NB4 (cell line): ENCODE results near the gene CES3.
"Not testable (repeated sequence)": the region's sequence is repeated elsewhere in the genome, so short reads cannot be mapped to it uniquely, and the experiment has no call there.

Source experiments
- DNase-seq: peaks from one replicate; pipeline ENCODE4 v3.0.0; 2010; ENCODE audit warnings: low read depth
- H3K4me3 ChIP-seq: one replicate; pipeline ENCODE4 v1.5.1; 2011; ENCODE audit warnings: mild to moderate bottlenecking, low read depth, low read length, moderate library complexity
- MYC ChIP-seq: IDR thresholded peaks from 2 replicates; pipeline ENCODE4 v1.6.1; 2011; ENCODE audit warnings: low read depth, low read length
- POLR2A ChIP-seq: IDR thresholded peaks from 2 replicates; pipeline ENCODE4 v1.6.1; 2011; ENCODE audit warnings: mild to moderate bottlenecking; ENCODE audit not compliant: insufficient read length; ENCODE audit errors: extremely low read depth
- TF ChIP-seq, protein P1 (sequence below): IDR thresholded peaks from one replicate; pipeline ENCODE4 v1.5.1; 2012; ENCODE audit warnings: low read depth, low read length
- TF ChIP-seq, protein P2 (sequence below): IDR thresholded peaks from 2 replicates; pipeline ENCODE4 v1.6.1; 2011; ENCODE audit warnings: low read depth, low read length

CES3 gene

DNA sequence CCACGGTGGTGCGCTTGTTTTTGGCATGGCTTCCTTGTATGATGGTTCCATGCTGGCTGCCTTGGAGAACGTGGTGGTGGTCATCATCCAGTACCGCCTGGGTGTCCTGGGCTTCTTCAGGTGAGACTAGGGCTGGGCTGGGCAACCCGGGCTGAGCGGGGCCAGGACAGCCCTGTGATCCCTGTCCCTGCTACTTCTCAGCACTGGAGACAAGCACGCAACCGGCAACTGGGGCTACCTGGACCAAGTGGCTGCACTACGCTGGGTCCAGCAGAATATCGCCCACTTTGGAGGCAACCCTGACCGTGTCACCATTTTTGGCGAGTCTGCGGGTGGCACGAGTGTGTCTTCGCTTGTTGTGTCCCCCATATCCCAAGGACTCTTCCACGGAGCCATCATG lies 20.8 kb upstream of the CES3 start:
- H3K4me3 ChIP-seq: no peak overlapping the region
- DNase-seq: no peak
- TF ChIP-seq MYC (no peak), POLR2A (no peak)
- TF ChIP-seq, protein P1, sequence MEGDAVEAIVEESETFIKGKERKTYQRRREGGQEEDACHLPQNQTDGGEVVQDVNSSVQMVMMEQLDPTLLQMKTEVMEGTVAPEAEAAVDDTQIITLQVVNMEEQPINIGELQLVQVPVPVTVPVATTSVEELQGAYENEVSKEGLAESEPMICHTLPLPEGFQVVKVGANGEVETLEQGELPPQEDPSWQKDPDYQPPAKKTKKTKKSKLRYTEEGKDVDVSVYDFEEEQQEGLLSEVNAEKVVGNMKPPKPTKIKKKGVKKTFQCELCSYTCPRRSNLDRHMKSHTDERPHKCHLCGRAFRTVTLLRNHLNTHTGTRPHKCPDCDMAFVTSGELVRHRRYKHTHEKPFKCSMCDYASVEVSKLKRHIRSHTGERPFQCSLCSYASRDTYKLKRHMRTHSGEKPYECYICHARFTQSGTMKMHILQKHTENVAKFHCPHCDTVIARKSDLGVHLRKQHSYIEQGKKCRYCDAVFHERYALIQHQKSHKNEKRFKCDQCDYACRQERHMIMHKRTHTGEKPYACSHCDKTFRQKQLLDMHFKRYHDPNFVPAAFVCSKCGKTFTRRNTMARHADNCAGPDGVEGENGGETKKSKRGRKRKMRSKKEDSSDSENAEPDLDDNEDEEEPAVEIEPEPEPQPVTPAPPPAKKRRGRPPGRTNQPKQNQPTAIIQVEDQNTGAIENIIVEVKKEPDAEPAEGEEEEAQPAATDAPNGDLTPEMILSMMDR: no peak
- TF ChIP-seq, protein P2, sequence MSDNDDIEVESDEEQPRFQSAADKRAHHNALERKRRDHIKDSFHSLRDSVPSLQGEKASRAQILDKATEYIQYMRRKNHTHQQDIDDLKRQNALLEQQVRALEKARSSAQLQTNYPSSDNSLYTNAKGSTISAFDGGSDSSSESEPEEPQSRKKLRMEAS: no peak

GRCh38 chr16:66942981-66943380 lies 18.1 kb upstream of the CES3 start:
- TF ChIP-seq, protein P1: no peak
- TF ChIP-seq MYC: no peak
- no peak for TF ChIP-seq POLR2A
- H3K4me3 ChIP-seq: no peak overlapping the region
- DNase-seq: no peak

DNA sequence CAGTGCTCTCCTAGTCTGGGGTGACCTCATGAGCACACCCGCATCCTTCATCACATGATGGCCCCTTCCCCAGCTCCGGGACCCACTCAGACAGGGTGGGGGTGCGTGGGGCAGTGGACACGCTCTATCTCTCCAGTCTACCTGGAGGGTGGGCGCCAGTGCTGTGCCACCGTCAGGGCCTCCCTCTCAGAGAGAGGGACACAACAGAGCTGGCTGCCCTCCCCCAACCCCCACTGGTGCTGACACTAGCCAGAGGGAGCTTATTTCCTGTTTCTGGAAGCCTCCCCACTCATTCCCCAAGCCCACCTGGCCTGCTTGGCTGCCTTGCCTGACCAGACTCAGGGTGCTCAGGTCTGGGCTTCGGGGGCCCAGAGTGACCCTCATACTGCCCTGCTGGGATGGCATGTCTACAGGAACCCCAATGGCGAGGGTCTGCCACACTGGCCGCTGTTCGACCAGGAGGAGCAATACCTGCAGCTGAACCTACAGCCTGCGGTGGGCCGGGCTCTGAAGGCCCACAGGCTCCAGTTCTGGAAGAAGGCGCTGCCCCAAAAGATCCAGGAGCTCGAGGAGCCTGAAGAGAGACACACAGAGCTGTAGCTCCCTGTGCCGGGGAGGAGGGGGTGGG lies 17.5 kb upstream of the CES3 start:
- H3K4me3 ChIP-seq: no peak overlapping the region
- DNase-seq: no peak
- TF ChIP-seq, protein P1: no peak
- TF ChIP-seq, protein P2: no peak
- TF ChIP-seq MYC (no peak), POLR2A (no peak)

GRCh38 chr16:66944054-66944441 lies 17.0 kb upstream of the CES3 start:
- TF ChIP-seq, protein P1: no peak
- TF ChIP-seq, protein P2: no peak
- no peak for TF ChIP-seq MYC
- no peak for TF ChIP-seq POLR2A
- DNase-seq: no peak
- H3K4me3 ChIP-seq: no peak overlapping the region

DNA sequence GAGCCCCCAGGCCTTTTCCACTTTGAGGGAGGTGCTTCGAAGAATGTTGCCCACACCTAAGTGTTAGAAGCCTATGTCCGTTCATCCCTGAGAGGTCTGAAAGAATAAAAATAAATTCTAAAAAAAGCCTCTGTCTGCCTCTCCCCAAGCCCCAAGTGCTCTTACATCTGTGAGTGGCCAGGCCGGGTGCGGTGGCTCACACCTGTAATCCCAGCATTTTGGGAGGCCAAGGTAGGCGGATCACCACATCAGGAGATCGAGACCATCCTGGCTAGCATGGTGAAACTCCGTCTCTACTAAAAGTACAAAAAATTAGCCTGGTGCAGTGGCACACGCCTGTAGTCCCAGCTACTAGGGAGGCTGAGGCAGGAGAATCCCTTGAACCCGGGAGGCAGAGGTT lies 16.1 kb upstream of the CES3 start:
- not testable (repeated sequence) for H3K4me3 ChIP-seq, DNase-seq

DNA sequence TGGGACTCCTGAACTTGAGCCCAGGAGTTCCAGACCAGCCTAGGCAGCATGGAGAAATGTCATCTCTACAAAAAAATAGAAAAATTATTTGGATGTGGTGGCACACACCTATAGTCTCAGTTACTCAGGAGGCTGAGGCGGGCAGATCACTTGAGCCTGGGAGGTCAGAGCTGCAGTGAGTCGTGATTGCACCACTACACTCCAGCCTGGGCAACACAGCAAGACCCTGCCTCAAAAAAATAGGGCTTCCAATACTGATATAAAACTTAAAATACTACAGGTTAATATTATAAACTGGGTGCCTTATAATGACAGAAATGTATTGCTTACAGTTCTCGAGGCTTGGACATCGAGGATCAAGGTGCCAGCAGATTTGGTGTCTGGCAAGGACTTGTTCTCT lies 15.1 kb upstream of the CES3 start:
- TF ChIP-seq, protein P1: no peak
- TF ChIP-seq, protein P2: no peak
- no peak for TF ChIP-seq POLR2A
- TF ChIP-seq MYC: no peak
- no peak overlapping the region for H3K4me3 ChIP-seq
- DNase-seq: no peak
